Liver (tissue), 2 donors: ENCODE measurements around the gene SHLD1.

Experiments
- EGR1 ChIP-seq, 2 donors: IDR thresholded peaks; 2 replicates each; pipeline ENCODE4 v1.6.1; 2016 to 2018; ENCODE audit warnings: antibody characterized with exemption in 2 of 2, low read depth in 2 of 2
- RAD21 ChIP-seq, 2 donors: IDR thresholded peaks; 2 replicates each; pipeline ENCODE4 v1.6.1; 2016; ENCODE audit warnings: antibody characterized with exemption in 2 of 2, mild to moderate bottlenecking in 2 of 2
- TAF1 ChIP-seq: conservative IDR thresholded peaks from 2 replicates; pipeline ENCODE4 v1.6.1; 2016; ENCODE audit warnings: antibody characterized with exemption, mild to moderate bottlenecking
- TF ChIP-seq, protein P1 (sequence below): IDR thresholded peaks from 2 replicates; pipeline ENCODE4 v1.6.1; 2016; ENCODE audit warnings: antibody characterized with exemption
- TF ChIP-seq, protein P2 (sequence below): IDR thresholded peaks from 2 replicates; pipeline ENCODE4 v1.6.1; 2016; ENCODE audit warnings: antibody characterized with exemption
- TF ChIP-seq, protein P3 (sequence below): IDR thresholded peaks from 2 replicates; pipeline ENCODE4 v1.6.1; 2016; ENCODE audit warnings: antibody characterized with exemption, mild to moderate bottlenecking
- donor health status: healthy.

- TF ChIP-seq, protein P1, sequence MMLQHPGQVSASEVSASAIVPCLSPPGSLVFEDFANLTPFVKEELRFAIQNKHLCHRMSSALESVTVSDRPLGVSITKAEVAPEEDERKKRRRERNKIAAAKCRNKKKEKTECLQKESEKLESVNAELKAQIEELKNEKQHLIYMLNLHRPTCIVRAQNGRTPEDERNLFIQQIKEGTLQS, result no peak
- TF ChIP-seq, protein P2, sequence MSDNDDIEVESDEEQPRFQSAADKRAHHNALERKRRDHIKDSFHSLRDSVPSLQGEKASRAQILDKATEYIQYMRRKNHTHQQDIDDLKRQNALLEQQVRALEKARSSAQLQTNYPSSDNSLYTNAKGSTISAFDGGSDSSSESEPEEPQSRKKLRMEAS, result no peak
- TF ChIP-seq EGR1 (IDR thresholded peaks at IDR 0.05; ENCODE audit: low read depth in 2 of 2) (no peak), TAF1 (no peak), RAD21 (IDR thresholded peaks at IDR 0.05) (no peak)
- TF ChIP-seq, protein P3, sequence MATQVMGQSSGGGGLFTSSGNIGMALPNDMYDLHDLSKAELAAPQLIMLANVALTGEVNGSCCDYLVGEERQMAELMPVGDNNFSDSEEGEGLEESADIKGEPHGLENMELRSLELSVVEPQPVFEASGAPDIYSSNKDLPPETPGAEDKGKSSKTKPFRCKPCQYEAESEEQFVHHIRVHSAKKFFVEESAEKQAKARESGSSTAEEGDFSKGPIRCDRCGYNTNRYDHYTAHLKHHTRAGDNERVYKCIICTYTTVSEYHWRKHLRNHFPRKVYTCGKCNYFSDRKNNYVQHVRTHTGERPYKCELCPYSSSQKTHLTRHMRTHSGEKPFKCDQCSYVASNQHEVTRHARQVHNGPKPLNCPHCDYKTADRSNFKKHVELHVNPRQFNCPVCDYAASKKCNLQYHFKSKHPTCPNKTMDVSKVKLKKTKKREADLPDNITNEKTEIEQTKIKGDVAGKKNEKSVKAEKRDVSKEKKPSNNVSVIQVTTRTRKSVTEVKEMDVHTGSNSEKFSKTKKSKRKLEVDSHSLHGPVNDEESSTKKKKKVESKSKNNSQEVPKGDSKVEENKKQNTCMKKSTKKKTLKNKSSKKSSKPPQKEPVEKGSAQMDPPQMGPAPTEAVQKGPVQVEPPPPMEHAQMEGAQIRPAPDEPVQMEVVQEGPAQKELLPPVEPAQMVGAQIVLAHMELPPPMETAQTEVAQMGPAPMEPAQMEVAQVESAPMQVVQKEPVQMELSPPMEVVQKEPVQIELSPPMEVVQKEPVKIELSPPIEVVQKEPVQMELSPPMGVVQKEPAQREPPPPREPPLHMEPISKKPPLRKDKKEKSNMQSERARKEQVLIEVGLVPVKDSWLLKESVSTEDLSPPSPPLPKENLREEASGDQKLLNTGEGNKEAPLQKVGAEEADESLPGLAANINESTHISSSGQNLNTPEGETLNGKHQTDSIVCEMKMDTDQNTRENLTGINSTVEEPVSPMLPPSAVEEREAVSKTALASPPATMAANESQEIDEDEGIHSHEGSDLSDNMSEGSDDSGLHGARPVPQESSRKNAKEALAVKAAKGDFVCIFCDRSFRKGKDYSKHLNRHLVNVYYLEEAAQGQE, result no peak
Observed at GRCh38 chr20:5731753-5732366, 18.3 kb upstream of the SHLD1 start.
